Esophagus squamous epithelium (tissue), 5 donors: Measurements from ENCODE around the gene ZIC2. TPM values are rescaled to one million over a fixed set of nuclear protein-coding genes. Genes with fewer than 3 reads are reported as not detected.

ENCODE experiments used
- DNase-seq: peaks from one replicate; lab custom pipeline; 2025; lab: John Stamatoyannopoulos, UW
- H3K27ac ChIP-seq, 4 donors: fragments of 200-600 bp; sonication (generic); one replicate each; pipeline ENCODE4 v1.5.1; 2016 to 2019; ENCODE audit warnings: mild to moderate bottlenecking in 1 of 4
- H3K27me3 ChIP-seq, 4 donors: fragments of 200-600 bp; sonication (generic); 1 replicate in 3 of 4; 2 replicates in 1 of 4; pipeline versions ENCODE4 v1.5.1 to v1.6.0; 2017 to 2021; ENCODE audit warnings: antibody characterized with exemption in 1 of 4
- H3K36me3 ChIP-seq, 3 donors: fragments of 200-600 bp; sonication (generic); one replicate each; pipeline ENCODE4 v1.5.1; 2016 to 2019
- H3K4me1 ChIP-seq, 3 donors: fragments of 200-600 bp; sonication (generic); one replicate each; pipeline ENCODE4 v1.5.1; 2017 to 2019
- H3K4me3 ChIP-seq, 4 donors: fragments of 200-600 bp; sonication (generic); 1 replicate in 3 of 4; 2 replicates in 1 of 4; pipeline ENCODE4 v1.5.1; 2016 to 2019; ENCODE audit warnings: mild to moderate bottlenecking in 2 of 4, moderate library complexity in 1 of 4
- H3K9me3 ChIP-seq, 3 donors: fragments of 200-600 bp; sonication (generic); one replicate each; pipeline ENCODE4 v1.5.1; 2016 to 2019
- CTCF ChIP-seq, 6 experiments: fragments of 450-650 bp in 4 of 6; fragments of 200-600 bp in 2 of 6; sonication (generic) in 2 of 6; IDR thresholded peaks; one replicate each; pipeline ENCODE4 v1.5.1; 2016 to 2019; ENCODE audit warnings: antibody characterized with exemption in 6 of 6, mild to moderate bottlenecking in 4 of 6, moderate library complexity in 4 of 6
- POLR2A ChIP-seq, 4 donors: fragments of 450-650 bp; IDR thresholded peaks; one replicate each; pipeline ENCODE4 v1.6.1; 2017; ENCODE audit warnings: antibody characterized with exemption in 4 of 4, mild to moderate bottlenecking in 4 of 4, moderate library complexity in 3 of 4
- WGBS, 2 donors: methylation state at CpG; one replicate each; pipeline ENCODE4 v1.1.5; 2018; 5-methylcytosine and 5-hydroxymethylcytosine counted together
- intact Hi-C: fragments of 100-400 bp; cut with DNase I; formaldehyde crosslinking; loops from one replicate; pipeline ENCODE4 v1.15.0; 2022
- total RNA-seq, 4 donors: library from RNA; depleted of rRNA; stranded (reverse); fragments of >200 nt; gene quantifications; one replicate each; pipeline ENCODE4 v1.1.0, GENCODE V29; 2016
- donor health status: DM: yes; HTN: yes; CAD: no.

ZIC2 gene
- total RNA-seq, 4 donors from 2014 or later = under 0.01 TPM; not detected in 3

- no peaks in the 10 kb centered on the region for H3K36me3 ChIP-seq
- H3K27me3 ChIP-seq = peaks cover 50 to 100% (median 76%) of the 10 kb centered on the region in 4 donors
- intact Hi-C loops = no loop called here
- TF ChIP-seq CTCF (IDR thresholded peaks at IDR 0.05) (no peak), POLR2A (IDR thresholded peaks at IDR 0.05) (no peak)
- no peak overlapping the region for H3K27ac ChIP-seq
- peaks cover 20 to 78% (median 34%) of the 10 kb centered on the region in 3 donors for H3K4me1 ChIP-seq
- peak overlapping the region; percentile 50 to 72 (median 54) for H3K4me3 ChIP-seq
- no peak for DNase-seq
- no peaks in the 10 kb centered on the region for H3K9me3 ChIP-seq
- no CpG with 5 or more reads among the region's 98 CpGs for WGBS, 2 donors
These were observed 599 bp downstream of the ZIC2 start for GRCh38 chr13:99982036-99982730.

GRCh38 chr13:99982731-99983498 is 1.3 kb downstream of the ZIC2 start:
- Histone ChIP-seq H3K4me3 (peak overlapping the region in 2 of 4 donors; percentile 58 to 72), H3K4me1 (peaks cover 20 to 77% (median 34%) of the 10 kb centered on the region in 3 donors), H3K9me3 (no peaks in the 10 kb centered on the region), H3K27me3 (peaks cover 54 to 100% (median 75%) of the 10 kb centered on the region in 4 donors), H3K36me3 (no peaks in the 10 kb centered on the region), H3K27ac (no peak overlapping the region)
- intact Hi-C loops = no loop called here
- TF ChIP-seq POLR2A (IDR thresholded peaks at IDR 0.05) = no peak
- TF ChIP-seq CTCF (IDR thresholded peaks at IDR 0.05) = no peak
- 13 to 18% methylated on average over 18 to 28 of the region's 48 CpGs for WGBS, 2 donors
- DNase-seq = no peak

GRCh38 chr13:99983499-99984401 is 2.2 kb downstream of the ZIC2 start:
- intact Hi-C loops = no loop called here
- Histone ChIP-seq H3K4me1 (peaks cover 20 to 73% (median 34%) of the 10 kb centered on the region in 3 donors), H3K36me3 (no peaks in the 10 kb centered on the region), H3K27ac (no peak overlapping the region), H3K9me3 (no peaks in the 10 kb centered on the region), H3K4me3 (no peak overlapping the region), H3K27me3 (peaks cover 56 to 100% (median 75%) of the 10 kb centered on the region in 4 donors)
- 12 to 17% methylated on average over 31 to 32 of the region's 42 CpGs for WGBS, 2 donors
- no peak for TF ChIP-seq CTCF (IDR thresholded peaks at IDR 0.05)
- TF ChIP-seq POLR2A (IDR thresholded peaks at IDR 0.05) = no peak
- DNase-seq = no peak

- Histone ChIP-seq H3K36me3 (no peaks in the 10 kb centered on the region), H3K9me3 (no peaks in the 10 kb centered on the region), H3K4me1 (peaks cover 21 to 73% (median 30%) of the 10 kb centered on the region in 3 donors), H3K27me3 (peaks cover 56 to 100% (median 76%) of the 10 kb centered on the region in 4 donors), H3K27ac (no peak overlapping the region), H3K4me3 (no peak overlapping the region)
- TF ChIP-seq CTCF (IDR thresholded peaks at IDR 0.05) = no peak
- no peak for TF ChIP-seq POLR2A (IDR thresholded peaks at IDR 0.05)
- intact Hi-C loops = no loop called here
- DNase-seq = no peak
- WGBS, 2 donors = 19 to 20% methylated on average over 12 to 24 of the region's 44 CpGs
These were observed 3.1 kb downstream of the ZIC2 start for GRCh38 chr13:99984461-99985240.
